Stimulated activated CD8-positive, alpha-beta memory T cell treated with anti-CD3 and anti-CD28 coated beads, Interleukin-12 subunit alpha, Interleukin-12 subunit beta, amount 100 ng/mL, for 24 hours (primary cell): Measurements from ENCODE around the gene CTDSP1.

Source experiments
- DNase-seq: peaks from one replicate; pipeline ENCODE4 v3.0.0-alpha.2; 2020; ENCODE audit errors: extremely low read depth

CTDSP1 gene

GRCh38 chr2:218383892-218384519 is 15.7 kb upstream of the CTDSP1 start:
- DNase-seq = no peak

GRCh38 chr2:218384975-218385374 is 14.7 kb upstream of the CTDSP1 start:
- no peak for DNase-seq

DNA sequence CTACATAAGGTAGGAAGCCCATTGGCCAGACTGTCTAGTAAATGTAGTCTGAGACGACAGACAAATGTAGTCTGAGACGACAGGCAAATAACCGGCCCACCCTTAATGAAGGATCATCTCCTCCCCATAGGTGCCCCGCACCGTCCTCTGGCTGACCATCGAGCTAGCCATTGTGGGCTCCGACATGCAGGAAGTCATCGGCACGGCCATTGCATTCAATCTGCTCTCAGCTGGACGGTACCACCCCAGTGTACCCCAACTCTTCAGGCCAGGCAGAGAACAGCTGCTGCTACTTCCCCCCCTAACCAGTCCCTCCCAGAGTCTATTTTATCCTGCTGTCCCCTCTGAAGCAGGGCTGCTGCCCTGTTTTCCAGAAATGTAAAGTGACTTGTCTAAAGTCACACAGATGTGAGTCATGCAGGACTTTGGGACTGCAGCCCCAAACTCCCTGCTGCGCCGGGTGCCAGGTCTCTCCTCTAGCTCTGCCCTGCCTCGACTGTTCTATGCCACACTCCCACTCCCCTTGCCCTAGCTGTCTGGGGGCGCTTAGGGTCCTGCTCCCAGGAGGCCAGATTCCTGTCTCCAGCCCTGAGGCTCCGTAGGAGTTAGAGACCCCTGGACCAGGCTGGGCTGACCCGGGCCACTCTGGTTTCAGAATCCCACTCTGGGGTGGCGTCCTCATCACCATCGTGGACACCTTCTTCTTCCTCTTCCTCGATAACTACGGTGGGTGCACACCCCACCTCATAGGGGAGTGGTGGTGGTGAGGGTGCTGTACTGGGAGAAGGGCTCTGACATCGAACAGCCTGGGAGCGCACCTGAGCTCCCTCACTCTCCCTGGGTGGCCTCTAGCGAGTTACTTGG is 12.9 kb upstream of the CTDSP1 start:
- DNase-seq = no peak

DNA sequence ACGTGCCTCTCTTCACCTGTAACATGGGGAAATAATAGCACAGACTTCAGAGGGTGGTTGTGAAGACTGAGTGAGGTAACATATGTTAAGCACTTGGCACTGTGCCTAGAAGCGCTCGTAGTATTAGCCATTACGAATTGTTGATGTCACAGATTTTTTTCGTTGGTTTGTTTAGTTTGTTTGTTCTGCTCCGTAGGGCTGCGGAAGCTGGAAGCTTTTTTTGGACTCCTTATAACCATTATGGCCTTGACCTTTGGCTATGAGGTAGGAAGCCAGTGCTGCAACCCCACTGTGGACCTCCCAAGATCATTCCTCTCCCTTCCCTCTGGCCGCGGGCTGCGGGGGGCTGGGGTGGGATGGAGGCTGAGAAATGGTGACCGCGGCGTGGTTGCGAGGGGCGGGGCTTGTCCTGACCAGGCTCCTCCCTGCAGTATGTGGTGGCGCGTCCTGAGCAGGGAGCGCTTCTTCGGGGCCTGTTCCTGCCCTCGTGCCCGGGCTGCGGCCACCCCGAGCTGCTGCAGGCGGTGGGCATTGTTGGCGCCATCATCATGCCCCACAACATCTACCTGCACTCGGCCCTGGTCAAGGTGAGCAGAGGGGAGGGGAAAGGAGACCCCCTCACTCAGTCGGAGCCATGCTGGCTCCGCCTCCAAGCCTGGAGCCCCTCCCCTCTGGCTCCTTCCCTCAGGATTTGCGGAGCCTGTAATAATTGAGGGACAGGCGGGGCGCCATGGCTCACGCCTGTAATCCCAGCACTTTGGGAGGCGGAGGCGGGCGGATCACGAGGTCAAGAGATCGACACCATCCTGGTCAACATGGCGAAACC is 12.1 kb upstream of the CTDSP1 start:
- DNase-seq = no peak

DNA sequence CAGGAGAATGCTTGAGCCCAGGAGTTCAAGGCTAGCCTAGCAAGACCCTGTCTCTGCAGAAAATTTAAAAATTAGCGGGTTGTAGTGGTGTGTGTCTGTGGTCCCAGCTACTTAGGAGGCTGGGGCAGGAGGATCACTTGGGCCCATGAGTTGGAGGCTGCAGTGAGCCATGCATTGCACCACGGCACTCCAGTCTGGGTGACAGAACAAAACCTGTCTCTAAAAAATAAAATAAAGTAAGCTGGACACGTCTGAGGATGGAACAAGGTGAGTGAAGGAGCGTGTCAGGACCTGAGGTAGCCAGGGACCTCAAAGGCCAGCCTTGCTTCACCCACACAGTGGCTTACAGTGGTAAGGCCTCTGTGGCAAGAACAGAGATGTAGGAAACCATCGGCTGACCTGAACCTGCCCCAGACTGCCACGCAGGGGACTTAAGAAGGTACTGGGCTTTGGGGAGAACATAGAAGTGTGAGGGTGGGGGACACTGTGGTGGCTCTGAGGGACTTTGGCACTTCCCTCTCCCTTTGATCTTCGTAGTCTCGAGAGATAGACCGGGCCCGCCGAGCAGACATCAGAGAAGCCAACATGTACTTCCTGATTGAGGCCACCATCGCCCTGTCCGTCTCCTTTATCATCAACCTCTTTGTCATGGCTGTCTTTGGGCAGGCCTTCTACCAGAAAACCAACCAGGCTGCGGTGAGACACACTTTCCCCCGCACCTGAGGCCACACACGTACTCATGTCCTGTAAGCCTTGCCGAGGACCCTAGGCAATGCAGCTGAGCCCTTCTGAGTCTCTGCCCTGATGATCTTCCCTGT is 10.1 kb upstream of the CTDSP1 start:
- DNase-seq = no peak

DNA sequence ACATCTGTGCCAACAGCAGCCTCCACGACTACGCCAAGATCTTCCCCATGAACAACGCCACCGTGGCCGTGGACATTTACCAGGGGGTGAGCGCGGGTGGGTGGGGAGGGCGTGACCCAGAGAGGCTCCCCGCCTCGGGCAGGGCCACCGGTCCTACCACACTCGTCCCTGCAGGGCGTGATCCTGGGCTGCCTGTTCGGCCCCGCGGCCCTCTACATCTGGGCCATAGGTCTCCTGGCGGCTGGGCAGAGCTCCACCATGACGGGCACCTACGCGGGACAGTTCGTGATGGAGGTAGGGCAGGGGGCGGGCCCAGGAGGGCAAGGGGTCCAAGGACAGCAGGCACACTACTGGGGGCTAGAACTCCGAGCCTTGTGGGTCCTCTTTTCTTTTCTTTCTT is 8.5 kb upstream of the CTDSP1 start:
- DNase-seq = no peak

DNA sequence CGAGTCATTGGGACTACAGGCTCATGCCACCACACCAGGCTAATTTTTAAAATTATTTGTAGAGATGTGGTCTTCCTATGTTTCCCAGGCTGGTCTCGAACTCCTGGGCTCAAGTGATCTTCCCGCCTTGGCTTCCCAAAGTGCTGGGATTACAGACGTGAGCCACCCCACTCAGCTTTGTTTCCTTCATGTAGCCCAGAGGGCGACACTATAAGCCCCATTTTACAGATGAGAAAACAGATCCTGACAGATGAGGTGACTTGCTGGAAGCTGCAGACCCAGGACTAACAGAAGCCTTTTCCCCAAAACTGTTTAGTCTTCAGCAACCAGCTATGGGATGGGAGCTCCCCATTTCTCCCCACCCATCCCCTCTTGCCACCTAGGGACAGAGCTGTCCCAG is 7.2 kb upstream of the CTDSP1 start:
- no peak for DNase-seq

DNA sequence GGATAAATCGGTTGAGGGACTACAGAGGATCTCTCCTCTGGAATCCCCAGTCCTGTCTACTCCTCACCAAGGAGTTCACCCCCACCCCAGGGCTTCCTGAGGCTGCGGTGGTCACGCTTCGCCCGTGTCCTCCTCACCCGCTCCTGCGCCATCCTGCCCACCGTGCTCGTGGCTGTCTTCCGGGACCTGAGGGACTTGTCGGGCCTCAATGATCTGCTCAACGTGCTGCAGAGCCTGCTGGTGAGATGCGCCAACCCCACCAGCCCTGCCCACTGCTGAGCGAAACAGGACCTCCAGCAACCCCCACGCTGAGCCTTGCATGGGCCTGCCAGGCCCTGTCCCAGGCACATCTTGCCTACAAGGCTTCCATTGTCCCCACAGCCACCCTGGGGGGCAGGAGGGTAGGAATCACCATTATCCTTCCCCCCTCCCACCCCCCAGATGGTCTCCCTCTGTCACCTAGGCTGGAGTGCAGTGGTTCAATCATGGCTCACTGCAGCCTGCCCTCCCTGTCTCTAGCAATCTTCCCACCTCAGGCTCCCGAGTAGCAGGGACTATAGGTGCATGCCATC is 6.7 kb upstream of the CTDSP1 start:
- DNase-seq = no peak

DNA sequence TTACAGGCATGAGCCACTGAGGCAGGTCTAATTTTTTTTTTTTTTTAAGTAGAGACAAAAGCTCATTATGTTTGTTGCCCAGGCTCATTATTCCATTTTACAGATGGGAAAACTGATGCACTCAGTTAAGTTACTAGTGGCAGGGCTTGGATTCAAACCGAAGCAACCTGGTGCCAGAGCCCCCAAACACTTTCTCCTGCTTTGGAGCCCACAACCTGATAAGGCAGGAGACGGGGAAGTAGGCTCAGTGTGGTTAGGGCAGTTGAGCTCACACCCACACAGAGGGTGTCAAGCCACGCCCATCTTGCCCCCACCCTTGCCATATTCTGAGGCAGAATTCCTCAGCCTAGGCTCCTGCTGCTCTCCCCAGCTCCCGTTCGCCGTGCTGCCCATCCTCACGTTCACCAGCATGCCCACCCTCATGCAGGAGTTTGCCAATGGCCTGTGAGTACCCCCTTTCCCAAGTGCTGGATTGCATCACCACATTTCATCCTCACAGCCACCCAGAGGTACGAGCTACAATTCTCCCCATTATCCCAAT is 5.8 kb upstream of the CTDSP1 start:
- DNase-seq = no peak

- no peak for DNase-seq
These were observed 5.2 kb upstream of the CTDSP1 start for GRCh38 chr2:218394298-218395089.

- no peak for DNase-seq
These were observed 4.6 kb upstream of the CTDSP1 start for GRCh38 chr2:218395090-218395444.

DNA sequence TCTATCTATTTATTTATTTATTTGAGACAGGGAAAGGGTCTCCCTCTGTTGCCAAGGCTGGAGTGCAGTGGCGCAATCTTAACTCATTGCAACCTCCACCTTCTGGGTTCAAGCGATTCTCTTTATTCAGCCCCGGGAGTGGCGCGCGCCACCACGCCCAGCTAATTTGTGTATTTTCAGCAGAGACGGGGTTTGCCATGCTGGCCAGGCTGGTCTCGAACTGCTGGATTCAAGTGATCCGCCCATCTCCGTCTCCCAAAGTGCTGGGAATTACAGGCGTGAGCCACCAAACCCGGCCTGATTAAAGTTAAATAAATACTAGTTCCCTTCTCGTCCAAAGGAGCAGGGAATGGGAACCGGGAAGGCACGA is 4.2 kb upstream of the CTDSP1 start:
- no peak for DNase-seq

DNA sequence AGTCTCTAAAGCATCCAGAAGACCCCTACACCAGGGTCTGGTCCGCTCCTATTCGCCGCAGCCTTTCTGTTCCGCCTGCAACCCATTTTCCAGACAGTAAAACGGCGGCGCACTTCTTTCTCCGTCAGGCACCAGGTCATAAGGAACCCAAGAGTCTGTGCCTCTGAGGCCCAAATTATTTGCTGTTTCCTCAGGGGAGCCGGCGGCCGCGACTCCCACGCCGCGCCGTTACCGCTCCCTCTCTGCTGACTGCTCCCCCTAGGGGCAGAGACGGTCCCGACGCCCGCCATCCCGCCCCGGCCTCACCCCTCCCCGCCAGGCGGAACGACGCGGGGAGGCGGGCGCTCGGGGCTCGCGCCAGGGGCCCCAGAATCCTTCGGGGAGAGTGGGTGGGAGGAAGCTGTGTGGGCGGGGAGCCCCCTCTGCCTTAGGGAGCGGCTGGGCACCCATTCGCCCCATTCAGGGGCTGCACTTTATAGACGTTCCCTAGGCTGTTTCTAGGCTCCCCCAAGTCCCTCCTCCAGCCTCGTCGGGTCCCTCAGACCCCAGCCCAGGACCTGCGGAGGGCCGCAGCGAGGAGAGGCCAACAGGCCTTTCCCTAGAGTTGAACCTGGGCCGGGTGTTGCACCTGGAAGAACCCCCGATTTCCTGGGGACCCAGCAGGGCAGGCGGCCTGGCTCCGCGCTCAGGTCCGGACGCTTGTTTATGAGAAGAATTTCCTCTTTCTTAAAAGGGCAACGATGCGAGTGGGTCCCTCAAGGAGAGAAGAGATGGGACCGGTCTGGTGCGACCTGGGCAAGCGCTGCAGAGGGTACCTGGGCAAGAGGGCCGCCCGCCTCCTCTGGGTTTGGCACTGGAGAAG is 3.6 kb upstream of the CTDSP1 start:
- peak; percentile 80 for DNase-seq

- DNase-seq = no peak
These were observed 2.8 kb upstream of the CTDSP1 start for GRCh38 chr2:218396688-218397462.

GRCh38 chr2:218397463-218397819 is 2.2 kb upstream of the CTDSP1 start:
- no peak for DNase-seq

DNA sequence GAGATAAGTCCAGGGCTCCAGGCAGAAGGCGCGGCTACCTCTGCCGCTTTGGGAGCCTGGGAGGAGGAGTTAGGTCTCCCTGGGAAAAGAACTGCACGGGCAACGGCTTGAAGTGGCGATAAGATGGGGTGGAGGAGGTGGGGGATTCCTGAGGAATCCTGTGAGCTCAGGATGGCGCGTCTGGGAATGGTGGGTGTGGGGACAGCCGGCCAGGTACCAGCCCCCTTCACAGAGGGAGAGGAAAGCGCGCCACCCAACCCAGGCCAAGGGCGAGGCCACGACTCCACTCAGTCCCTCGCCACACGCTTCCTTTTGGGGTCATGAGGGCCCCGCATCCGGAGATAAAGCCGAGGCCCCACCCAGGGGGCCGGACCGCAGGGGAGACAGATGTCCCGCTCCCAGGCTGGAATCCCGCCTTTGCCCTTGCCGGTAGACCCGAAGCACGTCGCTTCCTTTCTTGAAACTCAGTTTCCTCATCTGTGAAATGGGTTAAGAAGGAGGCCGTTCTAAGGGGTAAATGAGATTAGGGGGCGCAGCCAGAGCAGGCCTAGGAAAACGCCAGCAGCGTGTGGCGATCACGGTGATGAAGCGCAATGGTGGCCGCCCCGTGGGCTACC is 1.7 kb upstream of the CTDSP1 start:
- no peak for DNase-seq

- DNase-seq = no peak
These were observed 954 bp upstream of the CTDSP1 start for GRCh38 chr2:218398437-218399390.
